Left ventricle myocardium superior (tissue), 1 donor: Measurements from ENCODE around the gene ANGPTL8. TPM values are rescaled to one million over a fixed set of nuclear protein-coding genes. Genes with fewer than 3 reads are reported as not detected.
A peak's percentile ranks its signal among the peaks of the same experiment; 100 is the strongest.

Experiments used
- ATAC-seq: fragments of 200-7000 bp; cut with Tn5 transposase; one replicate; pipeline ENCODE4 v1.9.1; 2020; ENCODE audit warnings: mild to moderate bottlenecking, moderate library complexity
- DNase-seq: peaks from one replicate; pipeline ENCODE4 v3.0.0-alpha.2; 2020
- intact Hi-C: fragments of 100-400 bp; cut with micrococcal nuclease; formaldehyde crosslinking; loops from one replicate; pipeline ENCODE4 v1.11.0; 2022
- total RNA-seq: library from RNA; stranded (reverse); fragmentation: NEBNext Ultra II Directional; extraction: Animal tissue kit (Norgen Biotek cat#: 25700); gene quantifications from one replicate; pipeline ENCODE4 v1.2.1, GENCODE V29; 2021
- donor health status: DM: no; HTN: yes; CAD: no; lungs with severe emphysema.

Gene ANGPTL8
- total RNA-seq, 1 donor from 2014 or later, result not detected

DNA sequence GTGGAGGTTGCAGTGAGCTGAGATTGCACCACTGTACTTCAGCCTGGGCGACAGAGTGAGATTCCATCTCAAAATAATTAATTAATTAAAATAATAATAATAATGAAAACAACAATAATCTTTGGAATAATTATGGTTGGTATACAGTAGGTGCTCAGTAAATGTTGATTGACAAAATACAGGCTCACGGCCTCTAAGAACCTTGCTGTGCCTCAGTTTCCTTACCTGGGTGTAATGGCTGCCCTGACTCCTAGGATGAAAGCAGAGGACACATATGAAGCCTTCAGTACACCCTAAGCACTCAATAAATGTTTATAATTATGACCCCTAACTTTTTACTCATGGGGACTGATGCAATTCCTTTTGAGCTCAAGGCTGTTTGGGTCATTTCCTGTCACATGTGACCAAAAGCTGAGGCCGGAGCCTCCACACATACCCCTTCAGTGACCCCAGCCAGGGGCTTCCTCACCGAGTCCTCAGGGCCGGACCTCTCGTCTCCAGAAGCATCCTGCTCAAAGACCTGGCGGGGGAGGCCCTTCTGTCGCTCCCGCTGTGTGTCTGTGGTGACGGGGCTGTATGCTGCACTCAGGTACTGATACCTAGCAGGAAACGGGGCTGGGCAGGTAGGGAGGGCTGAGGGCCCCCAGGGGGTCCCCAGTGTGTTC, 12.4 kb downstream of the ANGPTL8 start:
- DNase-seq (no peak), ATAC-seq (no peak)
- intact Hi-C loops, result no loop called here

DNA sequence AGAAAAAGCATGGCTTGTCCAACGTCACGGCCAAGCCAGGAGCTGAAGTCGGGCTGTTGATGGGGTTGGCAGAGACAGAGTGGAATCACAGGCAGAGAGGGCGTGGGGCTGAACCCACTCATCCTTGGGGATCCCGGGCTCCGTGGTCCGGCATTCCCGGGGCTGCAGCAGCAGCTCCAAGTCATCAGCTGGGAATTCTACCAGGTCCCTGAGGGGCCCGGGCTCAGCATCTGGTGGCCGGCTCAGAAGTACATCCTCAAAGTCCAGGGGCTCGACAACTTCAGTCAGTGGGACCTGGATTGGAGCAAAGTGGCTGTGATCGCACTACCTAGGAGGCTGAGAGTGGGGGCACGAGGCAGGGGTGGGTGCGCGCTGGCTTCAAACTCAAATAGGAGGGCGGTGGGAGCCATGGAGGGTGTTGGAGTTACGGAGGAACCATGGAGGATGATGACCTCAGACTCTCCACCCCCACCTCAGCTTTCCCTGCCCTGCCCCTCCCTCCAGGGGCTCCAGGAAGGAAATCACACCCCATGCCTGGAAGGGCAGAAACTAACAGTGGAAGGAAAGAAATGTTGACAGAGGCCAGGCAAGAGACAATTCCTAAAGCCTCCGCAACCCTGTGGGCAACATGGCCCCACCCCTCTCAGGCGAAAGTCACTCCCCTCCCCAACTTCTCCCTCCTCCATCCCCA, 13.4 kb downstream of the ANGPTL8 start:
- ATAC-seq (peak; percentile 29), DNase-seq (no peak)
- intact Hi-C loops, result no loop called here

DNA sequence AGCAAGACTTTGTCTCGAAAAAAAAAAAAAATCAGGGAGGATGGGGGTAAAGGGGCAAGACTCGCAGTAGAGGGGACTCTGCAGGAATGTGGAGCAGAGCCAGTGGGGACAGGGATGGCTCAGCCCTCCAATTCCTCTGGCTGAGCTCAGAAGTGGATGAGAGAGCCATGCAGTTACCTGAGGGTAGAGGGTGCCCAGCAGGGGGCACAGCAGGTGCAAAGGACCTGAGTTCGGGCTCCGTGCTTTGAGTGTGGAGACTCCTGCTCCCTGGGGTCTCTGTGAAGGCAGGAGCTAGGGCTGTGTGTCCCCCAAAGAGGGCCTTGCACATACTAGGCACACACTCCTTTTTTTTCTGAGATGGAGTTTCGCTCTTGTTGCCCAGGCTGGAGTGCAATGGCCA, 15.2 kb downstream of the ANGPTL8 start:
- no peak for DNase-seq
- intact Hi-C loops, result no loop called here
- ATAC-seq, result no peak

DNA sequence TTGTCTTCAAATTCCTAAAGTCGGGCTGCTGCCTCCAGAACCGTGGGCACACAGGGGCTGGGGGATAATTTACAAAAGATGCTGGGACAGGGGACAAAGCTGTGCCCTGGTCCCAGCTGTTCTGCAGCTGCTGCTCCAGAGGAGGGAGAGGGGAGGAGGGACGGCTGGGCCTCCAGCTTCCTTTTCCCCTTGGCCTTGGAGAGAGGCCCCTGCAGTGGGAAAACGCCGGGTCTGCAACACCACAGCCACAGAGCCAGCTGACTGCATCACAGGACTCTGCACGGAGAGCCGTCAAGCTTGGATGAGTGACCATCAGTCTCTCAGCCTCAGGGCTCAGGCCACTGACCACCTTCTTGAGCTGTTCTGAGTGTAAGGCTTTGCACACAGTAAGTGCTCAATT, 16.8 kb downstream of the ANGPTL8 start:
- ATAC-seq (peak; percentile 86), DNase-seq (peak; percentile 74)
- intact Hi-C loops, result no loop called here

DNA sequence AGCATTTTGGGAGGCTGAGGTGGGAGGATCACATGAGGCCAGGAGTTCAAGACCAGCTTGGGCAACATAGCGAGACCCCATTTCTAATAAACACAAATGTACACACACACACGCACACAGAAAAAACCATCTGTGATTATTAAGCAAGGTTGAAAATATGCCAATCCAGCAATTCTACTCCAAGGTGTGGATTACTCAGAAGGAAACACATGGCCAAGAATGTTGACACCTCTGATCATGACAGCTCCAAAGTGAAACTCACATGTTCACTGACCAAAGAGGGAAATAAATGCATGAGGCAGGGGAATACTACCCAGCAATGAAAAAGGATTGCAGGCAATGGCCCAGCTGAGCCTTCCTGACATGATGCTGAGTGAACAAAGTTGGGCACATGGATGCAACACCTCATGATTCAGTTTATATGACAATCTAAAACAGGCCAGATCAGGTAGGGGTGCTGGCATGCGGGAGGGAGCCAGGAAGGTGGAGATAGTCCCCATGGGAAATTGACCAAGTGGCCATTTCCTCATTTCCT, 18.5 kb downstream of the ANGPTL8 start:
- DNase-seq (no peak), ATAC-seq (no peak)
- intact Hi-C loops, result no loop called here

DNA sequence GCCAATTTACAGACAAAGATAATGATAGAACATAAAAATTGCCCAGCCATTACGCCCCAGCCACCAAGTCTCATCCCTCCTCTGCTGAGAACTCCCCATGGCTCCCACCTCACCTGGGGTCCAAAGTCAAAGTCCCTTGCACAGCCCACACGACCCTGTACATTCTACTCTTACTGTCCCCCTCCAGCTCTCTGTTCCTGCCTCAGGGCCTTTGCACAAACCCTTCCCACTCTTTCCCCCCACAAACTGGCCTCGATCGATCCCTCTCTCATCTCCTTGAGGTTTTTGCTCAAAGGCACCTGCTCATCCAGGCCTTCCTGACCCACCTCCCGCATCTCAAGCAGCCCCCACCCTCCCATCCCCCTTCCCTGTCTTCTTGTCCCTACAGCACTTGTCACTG, 21.6 kb downstream of the ANGPTL8 start:
- ATAC-seq (no peak), DNase-seq (no peak)
- intact Hi-C loops, result no loop called here

DNA sequence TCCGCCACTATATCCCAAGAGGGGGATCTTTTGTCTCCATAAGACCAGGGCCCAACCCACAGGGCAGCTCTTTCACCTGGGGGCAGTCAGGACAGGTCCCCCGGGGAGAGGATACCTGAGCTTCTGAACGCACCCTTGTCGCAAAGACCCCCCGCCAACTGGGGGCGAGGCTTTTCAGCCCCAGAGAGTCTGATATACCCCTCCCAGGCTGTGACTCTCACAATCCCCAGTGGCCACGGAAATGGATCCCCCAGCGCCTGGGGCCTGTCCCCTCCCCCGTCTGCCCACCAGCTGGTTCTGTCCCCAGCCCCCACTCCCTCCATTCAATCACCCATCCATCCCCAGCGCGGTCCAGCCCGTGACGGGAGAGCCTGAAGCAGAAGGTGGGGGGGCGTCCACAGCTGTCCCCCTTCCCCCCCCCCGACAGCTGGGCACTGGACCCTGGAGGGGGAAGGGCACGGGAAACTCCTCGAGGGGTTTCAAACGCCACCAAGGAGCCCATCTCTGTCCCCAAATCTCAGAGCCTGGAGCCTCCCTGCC, 22.1 kb downstream of the ANGPTL8 start:
- peak; percentile 27 for ATAC-seq
- intact Hi-C loops, result no loop called here
- peak; percentile 39 for DNase-seq

DNA sequence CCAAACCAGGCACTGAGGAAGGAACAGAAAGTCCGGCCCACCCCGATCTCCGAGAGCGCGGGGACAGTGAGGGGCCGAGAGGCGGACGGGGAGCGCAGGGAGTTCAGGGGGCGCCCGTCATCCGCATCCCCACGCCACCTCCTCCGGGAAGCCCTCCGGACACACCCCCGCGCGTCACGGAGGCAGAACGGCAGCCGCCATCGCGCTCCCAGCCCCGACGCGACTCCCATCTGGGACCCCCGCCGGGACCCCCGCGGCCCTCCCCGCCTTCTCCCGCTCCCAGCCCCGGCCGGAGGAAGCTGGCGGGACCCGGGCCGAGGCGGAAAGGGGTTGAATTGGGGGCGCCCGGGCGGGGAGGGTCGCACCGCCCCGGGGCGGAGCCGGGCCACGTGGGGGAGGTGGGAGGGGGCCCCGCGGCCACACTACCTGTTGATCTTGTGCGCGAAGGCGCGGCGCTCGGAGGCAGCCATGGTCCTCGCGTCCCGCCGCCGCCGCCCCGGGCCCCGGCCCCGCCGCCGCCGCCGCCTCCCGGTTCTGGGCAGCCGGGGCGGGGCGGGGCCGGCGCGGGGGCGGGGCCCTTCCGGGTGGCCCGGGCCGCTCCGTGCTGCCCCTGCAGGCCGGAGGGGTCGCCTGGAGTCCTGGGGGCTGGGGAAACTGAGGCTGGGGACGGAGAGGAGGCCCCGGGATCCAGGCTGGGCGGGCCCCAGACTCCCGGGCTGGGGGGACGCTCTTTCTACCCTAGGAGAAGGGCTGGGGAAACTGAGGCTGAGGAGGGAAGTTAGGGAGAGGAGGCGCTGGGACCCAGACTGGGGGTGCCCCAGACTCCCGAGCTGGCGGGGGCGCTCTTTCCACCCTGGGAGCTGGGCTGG, 22.8 kb downstream of the ANGPTL8 start, which contains the start of gene DOCK6:
DOCK6 (minus strand) TSS at position 554 of the 869 bp plus-strand sequence; CDS start at position 470, 84 bp downstream.
- intact Hi-C loops, result no loop called here
- DNase-seq (peak; percentile 76), ATAC-seq (peak; percentile 70)

DNA sequence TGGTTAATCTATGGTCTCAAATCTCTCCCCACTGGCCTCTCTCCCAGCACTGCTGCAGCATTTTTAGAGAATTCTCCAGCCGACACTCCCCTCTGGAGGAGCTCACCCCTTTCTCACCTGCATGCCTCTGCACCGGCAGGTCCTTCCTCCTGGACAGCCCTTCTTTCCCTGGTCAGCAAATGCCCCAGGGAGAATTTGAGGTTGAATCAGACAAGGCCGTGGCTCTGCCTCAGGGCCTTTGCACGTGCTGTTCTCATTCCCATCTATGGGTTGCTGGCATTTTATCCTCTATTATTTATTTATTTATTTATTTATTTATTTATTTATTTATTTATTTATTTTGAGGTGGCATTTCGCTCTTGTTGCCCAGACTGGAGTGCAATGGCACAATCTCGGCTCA, 24.3 kb downstream of the ANGPTL8 start:
- intact Hi-C loops, result no loop called here
- DNase-seq (no peak), ATAC-seq (no peak)

- DNase-seq (peak; percentile 58), ATAC-seq (peak; percentile 42)
- intact Hi-C loops, result no loop called here
Measured at GRCh38 chr19:11264452-11265176, 25.2 kb downstream of the ANGPTL8 start.

GRCh38 chr19:11265177-11265784, 25.9 kb downstream of the ANGPTL8 start:
- intact Hi-C loops, result no loop called here
- DNase-seq (no peak), ATAC-seq (no peak)

- no peak for ATAC-seq
- DNase-seq, result no peak
- intact Hi-C loops, result no loop called here
Measured at GRCh38 chr19:11265785-11266236, 26.4 kb downstream of the ANGPTL8 start.

DNA sequence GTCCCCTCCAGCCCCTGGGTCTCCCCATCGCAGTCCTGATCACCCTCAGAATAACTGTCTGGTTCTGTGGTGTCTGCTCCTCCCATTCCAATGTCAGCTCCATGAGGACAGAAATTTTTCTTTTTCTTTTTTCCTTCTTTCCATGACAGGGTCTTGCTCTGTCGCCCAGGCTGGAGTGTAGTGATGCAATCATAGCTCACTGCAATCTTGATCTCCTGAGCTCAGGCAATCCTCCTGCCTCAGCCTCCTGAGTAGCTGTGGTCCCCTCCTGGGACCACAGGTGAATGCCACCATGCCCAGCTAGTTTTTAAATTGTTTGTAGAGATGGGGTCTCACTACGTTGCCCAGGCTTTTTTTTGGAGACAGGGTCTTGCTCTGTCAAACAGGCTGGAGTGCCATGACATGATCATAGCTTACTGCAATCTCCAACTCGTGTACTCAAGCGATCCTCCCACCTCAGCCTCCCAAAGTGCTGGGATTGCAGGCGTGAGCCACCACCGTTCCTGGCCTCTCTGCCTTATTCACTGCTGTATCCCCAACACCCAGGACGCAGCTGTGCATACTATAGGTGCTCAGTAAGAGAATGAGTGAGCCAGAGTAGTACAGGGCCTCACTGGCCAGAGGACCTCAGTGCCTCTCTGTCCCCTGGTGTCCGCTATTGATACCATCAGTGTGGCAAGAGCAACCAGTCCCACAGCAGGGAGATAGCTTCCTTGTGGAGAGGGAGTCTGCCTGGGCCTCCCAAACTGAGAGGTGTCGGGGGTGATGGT, 28.1 kb downstream of the ANGPTL8 start:
- ATAC-seq (no peak), DNase-seq (no peak)
- intact Hi-C loops, result no loop called here

DNA sequence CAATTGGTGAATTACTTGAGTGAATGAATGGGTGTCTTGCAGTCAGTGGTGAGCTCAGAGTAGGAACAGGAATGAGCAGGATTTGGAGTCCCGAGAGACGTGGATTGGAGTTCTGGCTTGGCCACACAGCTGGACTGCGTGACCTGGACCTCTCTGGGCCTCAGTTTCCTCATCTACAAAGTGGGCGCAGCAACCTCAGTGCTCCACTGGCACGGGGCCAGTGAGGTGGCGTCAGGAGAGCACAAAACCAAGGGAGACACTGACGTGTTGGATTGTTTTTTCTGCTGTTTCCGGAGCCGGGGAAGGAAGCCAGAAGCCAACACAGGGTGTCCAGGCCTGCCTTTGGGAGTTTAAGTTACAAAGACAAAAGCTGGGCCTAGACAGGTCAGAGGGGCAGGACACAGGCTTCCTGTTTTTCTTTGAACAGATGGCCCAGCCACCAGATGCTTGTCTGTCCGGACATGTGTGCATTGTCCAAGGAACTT, 29.4 kb downstream of the ANGPTL8 start:
- intact Hi-C loops, result no loop called here
- peak; percentile 88 for ATAC-seq
- DNase-seq, result peak; percentile 85

GRCh38 chr19:11269408-11269807, 30.0 kb downstream of the ANGPTL8 start:
- no peak for ATAC-seq
- DNase-seq, result no peak
- intact Hi-C loops, result no loop called here

- no peak for ATAC-seq
- intact Hi-C loops, result no loop called here
- DNase-seq, result no peak
Measured at GRCh38 chr19:11273296-11273695, 33.9 kb downstream of the ANGPTL8 start.

DNA sequence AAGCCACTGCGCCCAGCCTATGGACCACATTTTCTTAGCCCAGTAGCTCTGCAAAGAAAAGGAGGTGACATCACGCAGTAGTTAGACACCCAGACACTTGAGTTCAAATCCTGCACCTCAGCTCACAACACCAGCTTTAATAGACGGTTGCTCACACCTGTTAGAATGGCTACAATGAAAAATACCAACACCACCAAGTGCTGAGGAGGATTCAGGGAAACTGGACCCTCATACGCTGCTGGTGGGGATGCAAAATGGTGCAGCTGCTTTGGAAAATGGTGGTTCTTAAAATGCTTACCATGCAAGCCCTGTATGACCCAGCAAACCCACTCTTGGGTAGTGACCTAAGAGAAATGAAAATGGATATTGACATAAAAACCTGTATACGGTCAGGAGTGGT, 34.6 kb downstream of the ANGPTL8 start:
- ATAC-seq (no peak), DNase-seq (no peak)
- intact Hi-C loops, result no loop called here
